Measurements from ENCODE around the gene RHOT1.

The RHOT1 gene

GRCh38 chr17:32274101-32274500 lies 131.8 kb downstream of the RHOT1 start:
- ATAC-seq = no peak
- TF ChIP-seq CSDC2 (CRISPR knock-in tag; IDR thresholded peaks at IDR 0.05) = no peak
- no peak for TF ChIP-seq ZFP3 (CRISPR knock-in tag; IDR thresholded peaks at IDR 0.05)
- TF ChIP-seq POU6F1 (CRISPR knock-in tag; IDR thresholded peaks at IDR 0.05; ENCODE audit: borderline replicate concordance, low read depth) = no peak
- TF ChIP-seq TOX (CRISPR knock-in tag; IDR thresholded peaks at IDR 0.05; ENCODE audit: borderline replicate concordance) = no peak
- TF ChIP-seq ZFP30 (CRISPR knock-in tag; IDR thresholded peaks at IDR 0.05) = no peak
- no peak for TF ChIP-seq ZNF8 (CRISPR knock-in tag; IDR thresholded peaks at IDR 0.05)
- no peak for TF ChIP-seq ESRRG (CRISPR knock-in tag; IDR thresholded peaks at IDR 0.05)
- TF ChIP-seq ISL1 (CRISPR knock-in tag; IDR thresholded peaks at IDR 0.05) = no peak
- no peak for TF ChIP-seq ZNF565 (CRISPR knock-in tag; conservative IDR thresholded peaks at IDR 0.05; ENCODE audit: low read depth)
- TF ChIP-seq TCF4 (CRISPR knock-in tag; IDR thresholded peaks at IDR 0.05; ENCODE audit: borderline replicate concordance) = no peak
- TF ChIP-seq ZNF70 (CRISPR knock-in tag; IDR thresholded peaks at IDR 0.05) = no peak
- TF ChIP-seq GLIS3 (CRISPR knock-in tag; IDR thresholded peaks at IDR 0.05) = no peak
- TF ChIP-seq CREB5 (CRISPR knock-in tag; IDR thresholded peaks at IDR 0.05; ENCODE audit: low read depth) = no peak
- TF ChIP-seq, protein P1, sequence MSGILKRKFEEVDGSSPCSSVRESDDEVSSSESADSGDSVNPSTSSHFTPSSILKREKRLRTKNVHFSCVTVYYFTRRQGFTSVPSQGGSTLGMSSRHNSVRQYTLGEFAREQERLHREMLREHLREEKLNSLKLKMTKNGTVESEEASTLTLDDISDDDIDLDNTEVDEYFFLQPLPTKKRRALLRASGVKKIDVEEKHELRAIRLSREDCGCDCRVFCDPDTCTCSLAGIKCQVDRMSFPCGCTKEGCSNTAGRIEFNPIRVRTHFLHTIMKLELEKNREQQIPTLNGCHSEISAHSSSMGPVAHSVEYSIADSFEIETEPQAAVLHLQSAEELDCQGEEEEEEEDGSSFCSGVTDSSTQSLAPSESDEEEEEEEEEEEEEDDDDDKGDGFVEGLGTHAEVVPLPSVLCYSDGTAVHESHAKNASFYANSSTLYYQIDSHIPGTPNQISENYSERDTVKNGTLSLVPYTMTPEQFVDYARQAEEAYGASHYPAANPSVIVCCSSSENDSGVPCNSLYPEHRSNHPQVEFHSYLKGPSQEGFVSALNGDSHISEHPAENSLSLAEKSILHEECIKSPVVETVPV (CRISPR knock-in tag; IDR thresholded peaks at IDR 0.05) = no peak

DNA sequence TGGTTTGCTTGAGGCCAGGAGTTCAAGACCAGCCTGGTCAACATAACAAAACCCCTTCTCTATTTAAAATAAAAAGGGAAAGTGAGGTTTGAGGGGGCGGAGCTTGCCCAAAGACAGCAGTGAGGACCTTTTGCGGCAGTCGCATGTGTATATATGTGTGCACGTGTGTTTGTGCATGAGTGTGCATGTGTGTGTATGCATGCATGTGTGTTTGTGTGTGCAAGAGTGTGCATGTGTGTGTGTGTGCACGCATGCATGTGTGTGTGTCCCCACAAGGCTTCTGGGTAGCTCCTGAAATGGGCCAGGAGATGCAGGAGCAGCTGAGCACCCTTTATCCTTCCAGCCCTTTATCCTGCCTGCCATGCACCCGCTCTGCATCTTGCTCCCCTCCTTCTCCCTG lies 132.3 kb downstream of the RHOT1 start:
- no peak for TF ChIP-seq PPARA (CRISPR knock-in tag; IDR thresholded peaks at IDR 0.05; ENCODE audit: borderline replicate concordance)
- TF ChIP-seq GLIS3 (CRISPR knock-in tag; IDR thresholded peaks at IDR 0.05) = no peak
- no peak for TF ChIP-seq ARNTL (CRISPR knock-in tag; IDR thresholded peaks at IDR 0.05; ENCODE audit: borderline replicate concordance, low read depth)
- TF ChIP-seq ZFP3 (CRISPR knock-in tag; IDR thresholded peaks at IDR 0.05) = no peak
- TF ChIP-seq ESRRG (CRISPR knock-in tag; IDR thresholded peaks at IDR 0.05) = no peak
- TF ChIP-seq BACH2 (CRISPR knock-in tag; IDR thresholded peaks at IDR 0.05; ENCODE audit: borderline replicate concordance) = no peak
- no peak; the same call in 1 of the 3 replicates for ATAC-seq

Measured in SK-N-SH treated with all-trans-retinoic acid at 6 μM for 48 hours (cell line).